ENCODE data around the gene TESK2. TPM values are rescaled to one million over a fixed set of nuclear protein-coding genes. Genes with fewer than 3 reads are reported as not detected.
A peak's percentile ranks its signal among the peaks of the same experiment; 100 is the strongest.
"Not testable (repeated sequence)": the region's sequence is repeated elsewhere in the genome, so short reads cannot be mapped to it uniquely, and the experiment has no call there.

Gene TESK2
- total RNA-seq, 5 donors from 2014 or later (not counting 1 experiment from before 2014, with no cell fraction given) = 4.3 to 7.9 (median 5.5) TPM

DNA sequence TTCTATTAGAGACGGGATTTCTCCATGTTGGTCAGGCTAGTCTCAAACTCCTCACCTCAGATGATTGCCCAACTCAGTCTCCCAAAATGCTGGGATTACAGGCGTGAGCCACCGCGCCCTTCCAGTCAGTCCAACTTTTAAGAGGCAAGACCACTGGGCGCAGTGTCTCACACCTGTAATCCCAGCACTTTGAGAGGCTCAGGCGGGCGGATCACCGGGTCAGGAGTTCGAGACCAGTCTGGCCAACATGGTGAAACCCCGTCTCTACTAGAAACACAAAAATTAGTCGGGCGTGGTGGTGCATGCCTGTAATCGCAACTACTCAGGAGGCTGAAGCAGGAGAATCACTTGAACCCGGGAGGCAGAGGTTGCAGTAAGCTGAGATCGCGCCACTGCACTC is 28.8 kb upstream of the TESK2 start:
- H3K36me3 Mint-ChIP-seq = peaks cover 18% of the 10 kb centered on the region
- 75% methylated on average over 7 of the region's 16 CpGs for WGBS (ENCODE audit: insufficient coverage)
- not testable (repeated sequence) for H3K27ac ChIP-seq (ENCODE audit: low read length); H3K27me3 Mint-ChIP-seq; ATAC-seq (replicated peaks in 1 of 4); H3K27me3 ChIP-seq (replicated peaks in 1 of 2; ENCODE audit: control insufficient read depth in 2 of 2, extremely low read depth in 1 of 2, insufficient read depth in 2 of 2, low read length in 1 of 2); DNase-seq; H3K9me3 ChIP-seq; H3K9me3 Mint-ChIP-seq; H3K4me3 ChIP-seq (ENCODE audit: control insufficient read depth in 1 of 2, extremely low read depth in 1 of 2, low read length in 1 of 2)
- peak overlapping the region; percentile 31 to 95 for H3K27ac Mint-ChIP-seq
- CTCF ChIA-PET = interaction anchor here in 1 of 2 donors (1.2 kb wide), 1 partner anchor 216 kb away, joined by 6 read pairs; no protein-coding TSS in a partner anchor
- peaks cover 26 to 46% (median 43%) of the 10 kb centered on the region in 3 donors for H3K4me1 Mint-ChIP-seq
- H3K36me3 ChIP-seq (ENCODE audit: control insufficient read depth in 2 of 2, extremely low read depth in 1 of 2, insufficient read depth in 1 of 2, low read length in 1 of 2) = peaks cover 0 to 28% of the 10 kb centered on the region in 2 donors
- H3K4me3 Mint-ChIP-seq = peak overlapping the region; percentile 91 to 97 (median 96)
- POLR2A ChIA-PET = interaction anchor here (0.7 to 1.2 kb wide), 2 partner anchors 20 to 31 kb away, joined by 3 to 10 read pairs; partner anchors contain the start of genes AKR1A1 (in 1 of the 2), CCDC163 (in 1 of the 2) and MMACHC (in 1 of the 2)
- peaks cover 0 to 34% of the 10 kb centered on the region in 2 experiments for H3K4me1 ChIP-seq (ENCODE audit: control insufficient read depth in 1 of 2, extremely low read depth in 1 of 2, insufficient read depth in 2 of 2, low read length in 2 of 2)

DNA sequence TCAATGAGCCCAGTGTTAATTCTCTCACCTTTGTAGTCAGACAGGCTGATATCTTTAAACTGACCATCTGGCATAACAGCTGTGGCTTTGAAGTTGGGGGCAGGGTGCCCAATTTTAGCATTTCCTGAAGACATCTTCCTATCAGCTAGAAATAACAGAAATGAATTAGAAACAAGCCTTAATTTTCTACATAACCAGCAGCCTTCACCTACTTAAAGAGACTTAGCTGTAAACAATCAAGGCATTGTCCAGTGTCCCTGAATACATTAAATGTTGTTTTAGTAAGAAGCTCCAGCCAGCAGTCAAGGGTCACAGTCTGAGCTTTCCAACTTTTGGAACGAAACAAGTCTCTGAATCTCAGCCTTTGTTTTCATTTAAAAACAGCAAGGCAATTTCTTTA is 27.9 kb upstream of the TESK2 start:
- POLR2A ChIA-PET = interaction anchor here (0.7 to 1.1 kb wide), 3 partner anchors 30 to 32 kb away, joined by 3 read pairs; partner anchors contain the start of gene AKR1A1 (in 1 of the 2)
- H3K27me3 ChIP-seq (replicated peaks in 1 of 2; ENCODE audit: control insufficient read depth in 2 of 2, extremely low read depth in 1 of 2, insufficient read depth in 2 of 2, low read length in 1 of 2) = peaks cover 0 to 4% of the 10 kb centered on the region in 2 experiments
- Mint-ChIP-seq H3K9me3 (no peaks in the 10 kb centered on the region), H3K4me3 (peak overlapping the region; percentile 91 to 97 (median 96)), H3K27me3 (no peaks in the 10 kb centered on the region), H3K36me3 (peaks cover 26% of the 10 kb centered on the region), H3K27ac (peak overlapping the region; percentile 31 to 84), H3K4me1 (peaks cover 26 to 46% (median 43%) of the 10 kb centered on the region in 3 donors)
- H3K36me3 ChIP-seq (ENCODE audit: control insufficient read depth in 2 of 2, extremely low read depth in 1 of 2, insufficient read depth in 1 of 2, low read length in 1 of 2) = peaks cover 0 to 34% of the 10 kb centered on the region in 2 donors
- DNase-seq (no peak), ATAC-seq (replicated peaks in 1 of 4) (no peak)
- WGBS (ENCODE audit: insufficient coverage) = no CpG with 5 or more reads among the region's 1 CpG
- no peaks in the 10 kb centered on the region for H3K9me3 ChIP-seq
- H3K27ac ChIP-seq (ENCODE audit: low read length) = no peak overlapping the region
- no peak overlapping the region for H3K4me3 ChIP-seq (ENCODE audit: control insufficient read depth in 1 of 2, extremely low read depth in 1 of 2, low read length in 1 of 2)
- peaks cover 0 to 34% of the 10 kb centered on the region in 2 experiments for H3K4me1 ChIP-seq (ENCODE audit: control insufficient read depth in 1 of 2, extremely low read depth in 1 of 2, insufficient read depth in 2 of 2, low read length in 2 of 2)
- CTCF ChIA-PET = interaction anchor here (0.8 to 1.2 kb wide), 4 partner anchors 32 to 216 kb away, joined by 3 to 10 read pairs (median 4); partner anchors contain the start of gene AKR1A1 (in 1 of the 2)

DNA sequence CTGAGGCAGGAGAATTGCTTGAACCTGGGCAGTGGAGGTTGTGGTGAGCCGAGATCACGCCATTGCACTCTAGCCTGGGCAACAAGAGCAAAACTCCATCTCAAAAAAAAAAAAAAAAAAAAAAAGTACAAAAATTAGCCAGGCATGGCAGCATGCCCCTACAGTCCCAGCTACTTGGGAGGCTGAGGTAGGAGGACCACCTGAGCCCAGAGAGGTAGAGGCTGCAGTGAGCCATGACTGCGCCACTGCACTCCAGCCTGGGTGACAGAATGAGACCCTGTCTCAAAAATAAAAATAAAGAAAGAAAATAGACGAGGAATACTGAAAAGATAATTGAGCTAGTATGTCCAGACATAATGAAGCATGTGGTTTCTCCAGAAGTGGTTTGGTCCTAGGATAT is 27.4 kb upstream of the TESK2 start:
- not testable (repeated sequence) for DNase-seq; ATAC-seq (replicated peaks in 1 of 4); H3K27me3 ChIP-seq (replicated peaks in 1 of 2; ENCODE audit: control insufficient read depth in 2 of 2, extremely low read depth in 1 of 2, insufficient read depth in 2 of 2, low read length in 1 of 2); H3K27ac ChIP-seq (ENCODE audit: low read length); H3K27ac Mint-ChIP-seq; H3K9me3 Mint-ChIP-seq; H3K4me3 ChIP-seq (ENCODE audit: control insufficient read depth in 1 of 2, extremely low read depth in 1 of 2, low read length in 1 of 2); H3K9me3 ChIP-seq; H3K27me3 Mint-ChIP-seq
- ChIA-PET POLR2A (interaction anchor here (0.7 to 1.1 kb wide), 3 partner anchors 30 to 512 kb away, joined by 3 read pairs; partner anchors contain the start of gene AKR1A1 (in 1 of the 2)), CTCF (interaction anchor here (0.8 to 1.2 kb wide), 5 partner anchors 33 to 215 kb away, joined by 3 to 10 read pairs (median 4); partner anchors contain the start of gene AKR1A1 (in 1 of the 2))
- H3K4me1 ChIP-seq (ENCODE audit: control insufficient read depth in 1 of 2, extremely low read depth in 1 of 2, insufficient read depth in 2 of 2, low read length in 2 of 2) = peaks cover 0 to 34% of the 10 kb centered on the region in 2 experiments
- Mint-ChIP-seq H3K36me3 (peaks cover 32% of the 10 kb centered on the region), H3K4me3 (peak overlapping the region in 2 of 3 donors; percentile 96 to 97), H3K4me1 (peaks cover 26 to 46% (median 43%) of the 10 kb centered on the region in 3 donors)
- no CpG with 5 or more reads among the region's 4 CpGs for WGBS (ENCODE audit: insufficient coverage)
- peaks cover 0 to 39% of the 10 kb centered on the region in 2 donors for H3K36me3 ChIP-seq (ENCODE audit: control insufficient read depth in 2 of 2, extremely low read depth in 1 of 2, insufficient read depth in 1 of 2, low read length in 1 of 2)

DNA sequence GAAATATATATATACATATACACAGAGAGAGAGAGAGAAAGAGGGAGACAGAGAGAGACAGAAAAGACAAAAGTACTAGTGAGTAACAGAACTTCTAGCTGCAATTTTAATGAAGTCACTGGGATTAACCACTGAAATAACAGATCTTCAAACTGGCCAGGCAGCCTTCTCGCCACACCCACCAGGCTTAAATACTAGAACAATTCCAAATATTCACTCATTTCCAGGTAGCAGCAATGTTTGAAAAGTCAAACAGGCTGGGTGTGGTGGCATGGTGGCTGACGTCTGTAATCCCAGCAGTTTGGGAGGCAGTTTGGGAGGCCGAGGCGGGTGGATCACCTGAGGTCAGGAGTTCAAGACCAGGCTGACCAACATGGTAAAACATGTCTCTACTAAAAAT is 25.5 kb upstream of the TESK2 start:
- no peaks in the 10 kb centered on the region for H3K27me3 Mint-ChIP-seq
- no CpG with 5 or more reads among the region's 4 CpGs for WGBS (ENCODE audit: insufficient coverage)
- H3K9me3 Mint-ChIP-seq = no peaks in the 10 kb centered on the region
- peaks cover 0 to 2% of the 10 kb centered on the region in 2 experiments for H3K27me3 ChIP-seq (replicated peaks in 1 of 2; ENCODE audit: control insufficient read depth in 2 of 2, extremely low read depth in 1 of 2, insufficient read depth in 2 of 2, low read length in 1 of 2)
- ATAC-seq (replicated peaks in 1 of 4) (no peak), DNase-seq (no peak)
- no peak overlapping the region for H3K4me3 ChIP-seq (ENCODE audit: control insufficient read depth in 1 of 2, extremely low read depth in 1 of 2, low read length in 1 of 2)
- peaks cover 16 to 31% (median 30%) of the 10 kb centered on the region in 3 donors for H3K4me1 Mint-ChIP-seq
- ChIA-PET CTCF (interaction anchor here (0.6 to 1.5 kb wide), 3 partner anchors 16 to 1468 kb away, joined by 3 to 5 read pairs (median 4); partner anchors contain the start of genes CCDC163 (in 1 of the 2) and MMACHC (in 1 of the 2)), POLR2A (no interaction called here)
- H3K27ac ChIP-seq (ENCODE audit: low read length) = no peak overlapping the region
- peaks cover 42% of the 10 kb centered on the region for H3K36me3 Mint-ChIP-seq
- peaks cover 0 to 29% of the 10 kb centered on the region in 2 experiments for H3K4me1 ChIP-seq (ENCODE audit: control insufficient read depth in 1 of 2, extremely low read depth in 1 of 2, insufficient read depth in 2 of 2, low read length in 2 of 2)
- H3K36me3 ChIP-seq (ENCODE audit: control insufficient read depth in 2 of 2, extremely low read depth in 1 of 2, insufficient read depth in 1 of 2, low read length in 1 of 2) = peaks cover 0 to 54% of the 10 kb centered on the region in 2 donors
- H3K4me3 Mint-ChIP-seq = no peak overlapping the region
- H3K9me3 ChIP-seq = no peaks in the 10 kb centered on the region
- H3K27ac Mint-ChIP-seq = peak overlapping the region in 1 of 2 donors; percentile 17

DNA sequence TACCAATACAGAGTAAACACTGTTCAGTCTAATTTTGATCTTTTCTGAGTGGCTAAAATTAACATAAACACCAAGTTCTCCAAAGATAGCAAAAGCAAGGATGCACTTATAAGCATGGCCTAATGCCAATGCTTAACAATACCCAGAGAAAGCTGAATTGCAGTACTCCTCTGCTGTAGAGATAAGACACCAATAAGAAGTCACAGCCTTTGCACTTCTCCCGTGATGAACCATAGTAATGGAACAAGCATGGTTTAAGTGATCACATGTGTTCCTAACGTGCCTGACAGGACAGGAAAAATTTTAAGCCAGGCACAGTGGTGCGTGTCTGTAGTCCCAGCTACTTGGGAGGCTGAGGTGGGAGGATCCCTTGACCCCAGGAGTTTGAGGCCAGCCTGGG is 25.1 kb upstream of the TESK2 start:
- H3K9me3 Mint-ChIP-seq = no peaks in the 10 kb centered on the region
- H3K27ac Mint-ChIP-seq = peak overlapping the region; percentile 8 to 17
- peaks cover 16 to 29% (median 26%) of the 10 kb centered on the region in 3 donors for H3K4me1 Mint-ChIP-seq
- no peaks in the 10 kb centered on the region for H3K27me3 Mint-ChIP-seq
- Histone ChIP-seq H3K4me3 (ENCODE audit: control insufficient read depth in 1 of 2, extremely low read depth in 1 of 2, low read length in 1 of 2) (no peak overlapping the region), H3K27me3 (replicated peaks in 1 of 2; ENCODE audit: control insufficient read depth in 2 of 2, extremely low read depth in 1 of 2, insufficient read depth in 2 of 2, low read length in 1 of 2) (no peaks in the 10 kb centered on the region), H3K36me3 (ENCODE audit: control insufficient read depth in 2 of 2, extremely low read depth in 1 of 2, insufficient read depth in 1 of 2, low read length in 1 of 2) (peaks cover 0 to 58% of the 10 kb centered on the region in 2 donors), H3K4me1 (ENCODE audit: control insufficient read depth in 1 of 2, extremely low read depth in 1 of 2, insufficient read depth in 2 of 2, low read length in 2 of 2) (peaks cover 0 to 28% of the 10 kb centered on the region in 2 experiments), H3K9me3 (no peaks in the 10 kb centered on the region), H3K27ac (ENCODE audit: low read length) (no peak overlapping the region)
- peaks cover 46% of the 10 kb centered on the region for H3K36me3 Mint-ChIP-seq
- ATAC-seq (replicated peaks in 1 of 4) (no peak), DNase-seq (no peak)
- H3K4me3 Mint-ChIP-seq = no peak overlapping the region
- WGBS (ENCODE audit: insufficient coverage) = 73% methylated on average over 2 of the region's 3 CpGs
- ChIA-PET POLR2A (no interaction called here), CTCF (interaction anchor here (0.6 to 1.5 kb wide), 3 partner anchors 16 to 1467 kb away, joined by 3 to 5 read pairs (median 4); partner anchors contain the start of genes CCDC163 (in 1 of the 2) and MMACHC (in 1 of the 2))

DNA sequence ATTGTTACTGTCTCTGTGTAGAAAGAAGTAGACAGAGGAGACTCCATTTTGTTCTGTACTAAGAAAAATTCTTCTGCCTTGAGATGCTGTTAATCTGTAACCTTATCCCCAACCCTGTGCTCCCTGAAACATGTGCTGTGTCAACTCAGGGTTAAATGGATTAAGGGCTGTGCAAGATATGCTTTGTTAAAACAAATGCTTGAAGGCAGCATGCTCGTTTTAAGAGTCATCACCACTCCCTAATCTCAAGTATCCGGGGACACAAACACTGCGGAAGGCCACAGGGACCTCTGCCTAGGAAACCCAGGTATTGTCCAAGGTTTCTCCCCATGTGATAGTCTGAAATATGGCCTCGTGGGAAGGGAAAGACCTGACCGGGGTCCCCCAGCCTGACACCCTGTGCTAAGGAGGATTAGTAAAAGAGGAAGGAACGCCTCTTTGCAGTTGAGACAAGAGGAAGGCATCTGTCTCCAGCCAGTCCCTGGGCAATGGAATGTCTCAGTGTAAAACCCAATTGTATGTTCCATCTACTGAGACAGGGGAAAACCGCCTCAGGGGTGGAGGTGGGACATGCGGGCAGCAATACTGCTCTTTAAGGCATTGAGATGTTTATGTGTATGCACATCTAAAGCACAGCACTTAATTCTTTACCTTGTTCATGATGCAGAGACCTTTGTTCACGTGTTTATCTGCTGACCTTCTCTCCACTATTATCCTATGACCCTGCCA is 22.7 kb upstream of the TESK2 start:
- Mint-ChIP-seq H3K36me3 (peaks cover 60% of the 10 kb centered on the region), H3K4me1 (peaks cover 4 to 12% (median 10%) of the 10 kb centered on the region in 3 donors)
- H3K9me3 Mint-ChIP-seq; H3K4me3 ChIP-seq (ENCODE audit: control insufficient read depth in 1 of 2, extremely low read depth in 1 of 2, low read length in 1 of 2); H3K4me3 Mint-ChIP-seq; DNase-seq; H3K4me1 ChIP-seq (ENCODE audit: control insufficient read depth in 1 of 2, extremely low read depth in 1 of 2, insufficient read depth in 2 of 2, low read length in 2 of 2); H3K9me3 ChIP-seq; H3K27ac Mint-ChIP-seq; H3K27me3 ChIP-seq (replicated peaks in 1 of 2; ENCODE audit: control insufficient read depth in 2 of 2, extremely low read depth in 1 of 2, insufficient read depth in 2 of 2, low read length in 1 of 2); ATAC-seq (replicated peaks in 1 of 4); H3K27ac ChIP-seq (ENCODE audit: low read length); H3K27me3 Mint-ChIP-seq: not testable (repeated sequence)
- H3K36me3 ChIP-seq (ENCODE audit: control insufficient read depth in 2 of 2, extremely low read depth in 1 of 2, insufficient read depth in 1 of 2, low read length in 1 of 2) = peaks cover 0 to 79% of the 10 kb centered on the region in 2 donors
- ChIA-PET POLR2A (interaction anchor here in 1 of 2 donors (0.6 kb wide), 3 partner anchors 26 to 1218 kb away, joined by 3 to 5 read pairs (median 4); no protein-coding TSS in a partner anchor), CTCF (interaction anchor here (1.0 to 3.7 kb wide), 5 partner anchors 8 to 56 kb away, joined by 4 to 25 read pairs (median 5); partner anchors contain the start of gene PRDX1 (in 1 of the 2))
- WGBS (ENCODE audit: insufficient coverage) = 80% methylated on average over 3 of the region's 9 CpGs
